Mesenteric fat pad (tissue), 1 donor: ENCODE data around the gene ADPRHL1. TPM values are rescaled to one million over a fixed set of nuclear protein-coding genes. Genes with fewer than 3 reads are reported as not detected.
A peak's percentile ranks its signal among the peaks of the same experiment; 100 is the strongest.
"Not testable (repeated sequence)": the region's sequence is repeated elsewhere in the genome, so short reads cannot be mapped to it uniquely, and the experiment has no call there.

Experiments used
- DNase-seq: peaks from one replicate; pipeline ENCODE4 v3.0.0-alpha.2; 2020; ENCODE audit warnings: low spot score
- total RNA-seq: library from RNA; stranded (reverse); fragmentation: NEBNext Ultra II Directional; extraction: Animal tissue kit (Norgen Biotek cat#: 25700); gene quantifications from one replicate; pipeline ENCODE4 v1.2.1, GENCODE V29; 2021
- donor health status: DM: yes; HTN: yes; CAD: no.

Gene ADPRHL1
- total RNA-seq, 1 donor from 2014 or later: 2.1 TPM

DNA sequence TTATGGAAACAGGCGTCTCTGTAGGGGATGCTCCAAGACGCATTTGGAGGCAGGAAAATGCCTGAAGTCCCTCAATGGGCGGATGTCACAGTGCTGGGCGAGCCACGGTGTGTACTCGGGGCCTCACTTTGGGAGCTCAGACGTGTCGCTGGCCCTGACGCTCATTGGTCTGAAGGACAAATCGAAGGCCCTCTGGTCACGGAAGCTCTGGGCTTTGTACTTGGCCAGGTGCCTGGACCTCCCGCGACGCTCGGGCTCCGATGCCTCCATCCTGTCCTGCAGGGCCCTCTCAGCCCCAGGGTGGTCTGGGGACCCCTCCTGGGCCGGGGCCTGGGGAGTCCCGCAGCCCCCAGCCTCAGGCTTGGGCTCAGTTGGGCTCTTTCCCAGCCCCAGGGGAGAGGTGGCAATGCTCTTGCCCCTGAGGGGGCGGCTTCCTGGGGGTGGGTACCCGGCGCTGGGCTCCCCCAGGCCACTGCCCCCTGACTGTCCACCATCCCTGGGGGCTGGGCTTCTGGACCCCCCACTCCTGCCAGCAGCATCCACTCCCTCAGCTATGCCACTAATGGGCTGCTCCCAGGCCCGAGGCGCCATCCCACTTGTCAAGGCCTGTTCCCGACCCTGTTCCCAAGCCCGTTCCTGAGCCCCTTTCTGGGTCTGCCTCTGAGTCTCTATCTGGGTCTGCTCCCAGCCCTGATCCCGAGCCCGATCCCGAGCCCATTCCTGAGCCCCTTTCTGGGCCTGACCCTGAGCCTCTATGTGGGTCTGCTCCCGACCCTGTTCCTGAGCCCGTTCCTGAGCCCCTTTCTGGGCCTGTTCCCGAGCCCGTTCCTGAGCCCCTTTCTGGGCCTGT lies 49.8 kb downstream of the ADPRHL1 start:
- peak; percentile 90 for DNase-seq

DNA sequence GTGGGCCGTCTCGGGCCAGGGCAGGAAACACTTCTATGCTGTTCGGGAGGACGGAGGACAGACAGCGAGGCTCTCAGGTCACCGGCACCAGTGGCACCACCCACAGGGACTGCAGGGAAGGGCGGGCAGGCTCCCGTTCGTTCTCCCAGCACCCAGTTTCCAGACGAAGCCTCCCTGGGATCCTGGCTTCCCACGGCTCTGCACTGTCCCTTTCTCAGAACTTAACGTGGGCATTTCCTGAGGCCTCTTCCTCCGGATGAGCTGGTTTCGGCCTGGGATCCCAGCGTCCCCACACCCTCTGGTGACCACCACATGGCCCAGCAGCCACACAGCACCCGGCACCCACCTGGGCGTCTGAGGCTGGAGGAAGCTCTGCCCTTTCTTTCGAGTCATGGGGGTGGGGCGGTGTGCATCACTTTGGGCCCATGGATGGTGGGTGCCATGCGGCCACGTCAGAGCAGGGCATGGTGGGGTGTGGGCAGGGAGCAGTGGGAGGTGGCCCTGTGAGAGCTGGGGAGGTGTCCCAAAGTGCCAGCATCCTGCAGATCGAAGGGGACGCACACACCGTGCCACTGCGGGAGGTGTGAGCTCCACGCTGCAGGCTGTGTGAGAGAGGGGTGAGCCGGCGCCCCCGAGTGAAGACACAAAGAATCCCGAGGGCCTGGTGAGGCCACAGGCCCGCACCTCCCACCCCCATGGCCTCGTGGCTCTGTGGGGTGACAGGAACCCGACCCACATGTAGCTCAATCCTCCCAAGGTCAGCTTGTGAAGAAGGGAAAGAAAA lies 50.6 kb downstream of the ADPRHL1 start:
- DNase-seq: peak; percentile 87

DNA sequence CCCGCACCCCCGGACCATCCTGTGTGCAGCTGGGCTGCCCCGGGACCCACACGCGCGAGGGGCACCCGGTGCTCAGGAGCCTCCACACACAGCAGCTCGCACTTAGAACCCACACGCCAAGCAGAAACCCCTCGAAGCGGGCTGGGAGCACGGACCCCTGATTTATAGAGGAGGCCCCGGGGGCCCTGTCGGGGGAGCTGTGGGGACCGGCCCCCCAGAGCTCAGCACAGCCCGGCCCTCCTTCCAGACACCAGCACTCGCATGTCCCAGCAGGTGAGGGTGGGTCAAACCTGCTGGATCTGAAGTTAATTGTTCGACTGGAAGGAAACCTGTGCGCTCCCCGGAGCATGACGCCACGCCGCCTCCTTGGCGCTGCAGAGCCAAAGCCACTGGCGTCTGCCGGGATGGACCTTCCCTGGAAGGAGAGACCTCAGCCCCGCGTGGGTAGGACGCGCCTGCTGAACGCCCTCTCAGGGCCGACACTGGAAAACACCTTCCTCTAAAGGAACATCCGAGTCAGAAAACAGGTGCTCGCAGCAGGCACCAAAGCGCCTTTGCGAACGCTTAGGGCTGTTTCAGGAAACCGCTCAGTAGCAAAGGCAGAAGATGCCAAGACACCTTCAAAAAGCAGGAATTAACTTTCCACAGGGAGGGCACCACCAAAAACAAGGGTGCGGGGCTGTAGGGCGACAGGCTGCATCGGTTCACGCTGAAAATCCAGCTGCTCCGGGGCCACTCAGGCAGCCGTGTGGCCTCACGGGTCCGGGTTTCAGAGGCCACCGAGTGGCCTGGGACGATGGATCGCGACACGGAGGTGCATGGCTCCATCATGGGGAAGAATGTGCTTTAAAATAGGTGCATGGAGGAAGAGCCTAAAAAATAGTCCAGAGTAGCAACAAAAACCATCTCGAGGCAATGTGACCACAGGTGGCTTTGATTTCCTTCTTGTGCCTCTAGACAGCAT lies 51.6 kb downstream of the ADPRHL1 start:
- peak; percentile 81 for DNase-seq

DNA sequence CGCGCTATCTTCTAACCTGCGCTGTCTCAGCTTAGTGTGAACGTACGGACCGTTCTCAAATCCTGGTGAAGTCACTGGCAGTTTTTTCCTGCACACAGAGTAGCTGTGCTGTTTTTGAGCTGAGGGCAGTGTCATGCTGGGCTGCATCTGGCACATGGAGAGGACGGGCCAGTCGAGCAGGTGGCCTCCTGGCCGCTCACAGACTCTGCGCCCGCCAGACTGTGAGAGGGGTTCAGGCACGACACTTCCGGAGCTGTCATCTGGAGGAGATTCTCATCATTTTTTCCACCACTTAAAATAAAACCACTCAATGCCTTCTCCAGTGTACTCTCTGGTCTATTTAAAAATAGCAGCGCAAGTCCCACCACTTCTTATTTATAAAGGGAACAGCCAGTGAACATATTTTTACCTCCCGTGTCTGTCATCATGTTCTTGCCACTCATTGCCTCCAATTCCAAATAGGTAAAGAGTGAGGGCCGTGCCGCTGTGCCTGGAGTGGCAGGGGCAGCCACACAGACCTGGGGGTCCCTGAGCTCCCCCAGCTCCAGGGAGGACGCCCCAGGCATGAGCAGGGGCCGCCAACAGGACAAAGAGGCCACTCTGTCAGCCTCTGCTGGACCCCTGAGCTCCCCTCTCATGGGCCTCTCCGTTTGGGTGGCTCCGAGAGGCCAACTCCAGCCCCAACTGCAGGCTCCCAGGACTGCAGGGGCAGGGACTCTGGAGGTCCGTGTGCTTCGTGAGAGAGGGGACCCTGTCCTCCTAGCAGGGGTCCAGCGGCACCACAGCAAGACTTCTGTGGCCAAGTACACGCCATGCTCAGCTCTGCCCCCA lies 52.5 kb downstream of the ADPRHL1 start:
- peak; percentile 81 for DNase-seq

DNA sequence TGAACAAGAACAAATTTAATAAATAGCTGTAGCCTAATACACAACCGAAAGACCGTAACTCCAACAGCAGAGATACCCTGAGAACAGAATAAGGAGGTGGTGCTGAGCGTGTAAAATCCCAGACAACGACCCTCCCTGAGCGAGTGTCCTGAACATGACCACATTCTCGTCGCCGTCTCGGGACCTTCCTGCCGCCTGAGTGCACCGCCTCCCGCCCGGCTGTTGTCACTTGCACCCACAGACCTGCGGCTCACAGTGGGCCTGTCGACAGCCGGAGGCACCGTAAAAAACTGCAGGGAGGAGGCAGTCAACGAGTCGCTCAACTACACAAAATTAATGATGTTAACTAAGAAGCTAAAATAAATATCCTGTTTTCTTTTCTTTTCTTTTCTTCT lies 53.5 kb downstream of the ADPRHL1 start:
- peak; percentile 53 for DNase-seq

DNA sequence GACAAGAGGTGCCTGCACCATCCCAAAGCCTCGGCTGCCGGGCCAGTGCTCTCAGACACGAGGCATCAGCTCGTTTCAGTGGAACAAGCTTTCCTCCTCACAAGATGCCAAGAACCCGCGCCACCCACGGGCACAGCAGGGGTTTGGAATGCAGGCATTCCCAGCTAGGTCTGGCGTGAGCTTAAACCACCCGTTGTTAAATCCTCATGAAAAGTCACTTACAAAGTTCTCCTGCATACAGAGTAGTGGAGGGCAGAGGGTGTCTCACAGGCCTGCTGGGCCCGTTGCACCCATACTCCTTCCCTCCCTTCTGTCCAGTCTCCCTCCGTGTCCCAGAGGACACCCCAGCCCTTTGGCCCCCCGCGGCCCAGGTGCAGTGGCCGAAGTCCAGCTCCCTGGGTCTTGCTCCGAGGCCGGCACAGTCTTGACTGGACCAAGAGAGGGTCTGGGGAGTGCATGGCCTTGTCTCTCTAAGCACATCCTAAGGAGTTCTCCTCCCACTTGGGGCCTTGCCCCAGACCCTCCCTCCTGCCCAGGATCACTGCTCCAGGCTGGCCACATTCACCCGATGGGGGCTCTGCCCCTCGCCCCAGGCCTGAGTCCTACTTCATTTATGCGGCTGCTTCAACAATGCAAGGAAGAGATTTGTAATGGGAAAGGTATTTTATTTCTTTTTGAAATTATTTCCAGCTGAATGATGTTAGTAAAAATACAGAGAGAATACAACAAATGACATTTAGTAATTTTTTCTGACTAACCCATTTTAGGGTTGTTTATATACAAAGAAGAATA lies 54.1 kb downstream of the ADPRHL1 start:
- peak; percentile 86 for DNase-seq

DNA sequence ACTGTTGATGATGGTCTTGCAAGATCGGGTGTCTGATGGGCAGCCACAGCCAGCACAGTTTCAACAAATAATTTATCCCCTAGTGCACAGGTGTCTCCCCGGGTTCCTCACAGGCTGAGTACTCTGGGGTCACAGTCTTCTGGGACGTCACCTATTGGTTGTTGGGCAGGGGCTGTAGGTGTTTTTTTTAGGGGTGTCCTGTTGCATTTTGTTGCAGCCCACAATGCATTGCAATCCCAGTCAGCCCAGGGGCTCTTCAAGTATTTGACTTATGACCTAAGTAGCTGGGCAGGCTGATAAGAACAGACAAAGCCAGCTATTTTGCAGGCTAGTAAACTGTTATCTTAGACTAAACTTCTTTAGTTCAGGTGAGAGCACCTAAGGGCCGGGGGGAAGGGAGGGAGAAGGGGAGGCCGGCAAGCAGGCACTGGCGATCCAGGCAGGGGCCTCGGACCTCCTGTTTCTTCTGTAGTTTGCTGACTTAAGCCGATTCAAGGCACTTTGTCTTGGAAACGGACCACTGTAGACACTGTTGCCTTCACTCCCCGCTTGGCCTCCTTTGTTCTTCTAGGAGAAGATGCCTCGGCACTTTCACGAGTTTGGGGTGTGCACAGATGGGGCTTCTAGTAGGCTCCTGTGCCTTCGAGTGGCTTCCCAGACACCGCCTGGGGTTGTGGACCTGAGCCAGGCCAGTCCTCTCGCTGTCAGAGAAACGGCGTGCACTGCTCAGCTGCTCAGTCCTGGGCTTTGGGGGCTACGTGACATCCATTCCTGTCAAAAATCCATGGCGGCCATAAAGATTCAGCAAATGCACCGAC lies 55.5 kb downstream of the ADPRHL1 start:
- peak; percentile 73 for DNase-seq

DNA sequence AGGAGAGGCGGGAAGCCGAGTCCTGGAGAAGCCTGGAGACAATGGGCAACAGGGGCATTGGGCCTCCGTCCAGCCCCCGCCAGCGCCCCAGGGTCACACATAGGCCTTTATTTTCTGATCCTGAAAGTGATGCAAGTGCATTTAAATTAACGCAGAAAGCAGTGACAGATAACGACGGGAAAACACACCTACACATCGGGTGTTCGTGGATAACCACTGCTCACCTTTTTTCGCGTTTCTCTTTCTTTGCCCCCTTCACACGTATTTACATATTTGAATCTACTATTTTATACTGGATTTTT lies 59.0 kb downstream of the ADPRHL1 start:
- no peak for DNase-seq

DNA sequence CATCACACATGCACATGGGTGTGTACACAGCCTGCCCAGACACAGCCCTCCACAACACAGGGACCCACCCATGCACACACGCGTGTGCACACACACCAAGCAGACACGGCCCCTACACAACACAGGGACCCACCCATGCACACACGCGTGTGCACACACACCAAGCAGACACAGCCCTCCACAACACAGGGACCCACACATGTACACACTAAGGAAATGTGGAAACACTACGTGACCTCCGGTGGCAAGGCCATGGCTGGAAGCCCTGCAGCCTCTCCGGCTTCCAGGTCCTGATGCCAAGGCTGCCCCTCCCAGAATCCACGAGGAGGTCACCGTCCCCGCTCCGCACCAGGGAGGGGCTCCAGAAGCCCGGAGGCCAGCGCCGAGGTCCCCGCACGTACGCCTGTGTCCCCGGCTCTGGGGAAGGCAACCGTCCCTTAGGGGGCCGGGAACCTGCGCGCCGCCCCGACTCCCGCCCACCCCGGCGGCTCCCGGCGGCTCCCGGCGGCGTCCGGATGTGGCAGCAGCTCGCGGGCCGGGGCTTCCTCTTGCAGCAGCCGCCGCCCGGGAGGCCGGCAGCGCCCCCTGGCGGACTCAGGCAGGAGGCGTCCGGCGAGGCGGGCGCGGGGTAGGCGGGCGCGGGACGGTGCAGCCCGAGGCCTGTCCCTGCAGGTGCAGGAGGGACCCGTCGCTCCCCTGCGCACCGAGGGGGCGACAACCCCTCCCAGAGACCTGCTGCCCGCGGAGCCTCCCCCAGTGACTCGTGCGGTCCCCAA lies 59.5 kb downstream of the ADPRHL1 start:
- DNase-seq: peak; percentile 93

DNA sequence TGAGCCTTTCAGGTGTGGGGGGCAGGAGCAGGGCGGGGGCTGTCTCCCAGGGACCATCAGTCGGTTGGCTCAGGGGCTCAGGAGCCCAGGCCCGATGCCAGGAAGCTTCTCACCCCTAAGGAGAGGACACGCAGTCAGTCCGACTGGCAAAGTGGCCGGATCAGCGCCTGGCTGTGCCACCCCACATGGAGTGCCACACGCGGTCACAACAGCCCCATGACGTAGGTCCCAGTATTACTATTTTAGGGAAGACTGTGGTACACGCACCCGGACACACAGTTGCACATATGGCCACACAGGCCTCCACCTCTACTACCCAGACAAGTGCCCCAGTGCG lies 60.1 kb downstream of the ADPRHL1 start:
- DNase-seq: peak; percentile 86

DNA sequence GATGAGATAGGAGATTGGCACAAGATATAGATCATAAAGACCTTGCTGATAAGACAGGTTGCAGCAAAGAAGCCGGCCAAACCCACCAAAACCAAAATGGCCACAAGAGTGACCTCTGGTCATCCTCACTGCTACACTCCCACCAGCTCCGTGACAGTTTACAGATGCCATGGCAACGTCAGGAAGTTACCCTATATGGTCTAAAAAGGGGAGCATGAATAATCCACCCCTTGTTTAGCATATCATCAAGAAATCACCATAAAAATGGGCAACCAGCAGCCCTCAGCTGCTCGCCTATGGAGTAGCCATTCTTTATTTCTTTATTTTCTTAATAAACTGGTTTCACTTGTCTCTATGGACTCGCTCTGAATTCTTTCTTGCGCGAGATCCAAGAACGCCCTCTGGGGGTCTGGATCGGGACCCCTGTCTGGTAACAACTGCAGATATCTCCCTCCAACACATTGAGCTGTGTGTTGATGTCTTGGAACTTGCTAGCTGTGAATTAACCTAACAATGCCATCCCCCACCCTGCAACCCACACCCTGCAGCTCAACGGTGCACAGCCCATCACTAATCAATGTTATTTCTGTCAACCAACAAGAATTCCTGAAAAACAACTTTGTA lies 62.3 kb downstream of the ADPRHL1 start:
- peak; percentile 28 for DNase-seq

DNA sequence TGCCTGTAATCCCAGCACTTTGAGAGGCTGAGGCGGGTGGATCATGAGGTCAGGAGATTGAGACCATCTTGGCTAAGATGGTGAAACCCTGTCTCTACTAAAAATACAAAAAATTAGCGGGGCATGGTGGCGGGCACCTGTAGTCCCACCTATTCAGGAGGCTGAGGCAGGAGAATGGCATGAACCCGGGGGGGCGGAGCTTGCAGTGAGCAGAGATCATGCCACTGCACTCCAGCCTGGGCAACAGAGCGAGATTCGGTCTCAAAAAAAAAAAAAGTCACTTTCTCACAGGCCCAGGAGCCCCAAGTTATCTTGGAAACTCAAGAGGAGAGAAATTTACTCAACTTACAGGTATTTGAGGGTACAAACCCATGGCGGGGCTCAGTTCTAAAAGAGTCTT lies 63.7 kb downstream of the ADPRHL1 start:
- peak; percentile 71 for DNase-seq

DNA sequence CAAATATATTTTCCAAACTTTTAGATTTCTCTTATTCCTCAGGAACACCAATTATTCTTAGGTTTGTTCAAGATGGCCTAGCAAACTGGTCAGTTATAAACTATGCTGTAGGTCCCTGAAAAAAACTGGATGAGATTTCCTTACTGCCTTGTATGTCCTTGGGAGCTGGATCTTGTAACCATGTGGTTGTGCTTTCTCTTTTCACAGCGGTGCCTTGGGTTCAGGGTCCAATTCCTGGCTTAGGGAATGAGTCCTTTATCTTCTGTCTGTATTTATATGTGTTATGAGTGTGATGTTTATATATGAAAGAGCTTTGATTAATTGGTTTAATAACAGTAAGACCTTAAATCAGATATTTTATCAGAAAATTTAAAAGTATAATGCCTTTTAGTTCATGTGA lies 65.9 kb downstream of the ADPRHL1 start:
- no peak for DNase-seq

DNA sequence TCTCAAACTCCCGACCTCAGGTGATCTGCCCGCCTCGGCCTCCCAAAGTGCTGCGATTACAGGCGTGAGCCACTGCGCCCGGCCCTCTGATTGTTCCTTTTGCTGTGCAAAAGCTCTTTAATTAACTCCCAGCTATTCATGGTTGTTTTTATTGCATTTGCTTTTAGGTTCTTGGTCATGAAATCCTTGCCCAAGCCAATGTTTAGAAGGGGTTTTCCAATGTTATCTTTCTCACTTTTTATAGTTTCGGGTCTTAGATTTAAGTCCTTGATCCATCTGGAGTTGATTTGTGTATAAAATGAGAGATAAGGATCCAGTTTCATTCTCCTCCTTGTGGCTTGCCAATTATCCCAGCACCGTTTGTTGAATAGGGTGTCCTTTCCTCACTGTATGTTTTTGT lies 70.2 kb downstream of the ADPRHL1 start:
- no peak for DNase-seq

DNA sequence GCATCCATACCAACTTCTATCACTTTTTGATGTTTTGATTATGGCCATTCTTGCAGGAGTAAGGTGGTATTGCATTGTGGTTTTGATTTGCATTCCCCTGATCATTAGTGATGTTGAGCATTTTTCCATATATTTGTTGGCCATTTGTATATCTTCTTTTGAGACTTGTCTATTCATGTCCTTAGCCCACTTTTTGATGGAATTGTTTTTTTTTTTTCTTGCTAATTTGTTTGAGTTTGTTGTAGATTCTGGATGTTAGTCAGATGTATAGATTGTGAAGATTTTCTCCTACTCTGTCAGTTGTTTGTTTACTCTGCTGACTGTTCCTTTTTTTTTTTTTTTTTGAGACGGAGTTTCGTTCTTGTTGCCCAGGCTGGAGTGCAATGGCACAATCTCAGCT lies 70.7 kb downstream of the ADPRHL1 start:
- not testable (repeated sequence) for DNase-seq

DNA sequence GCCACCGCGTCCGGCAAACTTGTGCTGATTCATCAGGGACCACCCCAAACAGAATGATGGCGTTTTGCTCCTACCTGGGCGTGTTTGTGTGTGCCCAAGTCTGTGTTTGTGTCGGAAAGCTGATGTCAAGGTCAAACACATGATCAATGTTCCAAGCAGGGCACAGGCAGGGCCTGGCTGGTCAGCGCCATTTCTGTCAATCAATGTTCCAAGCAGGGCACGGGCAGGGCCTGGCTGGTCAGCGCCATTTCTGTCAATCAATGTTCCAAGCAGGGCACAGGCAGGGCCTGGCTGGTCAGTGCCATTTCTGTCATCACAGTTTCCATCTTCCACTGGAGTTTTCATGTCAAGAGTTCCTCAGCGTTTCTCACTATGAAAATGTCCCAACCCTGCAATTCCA lies 74.5 kb downstream of the ADPRHL1 start:
- peak; percentile 88 for DNase-seq

DNA sequence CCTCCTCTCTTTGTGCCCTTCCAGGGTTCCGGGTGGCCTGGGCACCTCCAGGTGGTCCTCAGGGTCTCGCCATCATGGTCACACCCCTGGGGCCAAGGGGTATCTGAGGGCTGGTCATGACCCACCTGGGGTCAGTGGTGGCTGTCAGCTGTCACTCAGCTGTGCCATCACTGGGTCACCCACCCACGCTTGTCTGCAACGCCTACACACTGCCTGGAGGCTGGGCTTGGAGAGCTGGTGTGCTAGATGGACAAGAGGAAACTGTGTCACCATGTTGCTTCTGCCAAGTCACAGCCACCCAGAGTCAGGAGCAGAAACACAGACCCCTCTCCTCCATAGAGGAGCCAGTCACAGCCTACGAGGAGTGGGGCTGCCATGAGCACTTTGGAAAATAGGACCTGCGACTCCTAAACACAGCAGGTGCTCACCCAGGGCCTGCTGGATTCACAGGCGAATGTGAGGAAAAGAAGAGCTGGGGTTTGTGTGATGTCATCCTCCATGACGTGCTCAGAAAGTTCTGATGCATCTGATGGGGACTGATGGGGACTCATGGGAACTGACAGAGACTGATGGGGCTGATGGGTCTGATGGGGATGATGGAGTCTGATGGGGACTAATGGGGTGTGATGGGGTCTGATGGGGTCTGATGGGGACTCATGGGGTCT lies 78.6 kb downstream of the ADPRHL1 start:
- peak; percentile 71 for DNase-seq
